Hepatocyte (in vitro differentiated cells): ENCODE data around the gene KATNIP. TPM values are rescaled to one million over a fixed set of nuclear protein-coding genes. Genes with fewer than 3 reads are reported as not detected.

Source experiments
- DNase-seq: peaks from one replicate; pipeline ENCODE4 v3.0.0-alpha.2; 2016; ENCODE audit warnings: low spot score
- H2AFZ ChIP-seq: fragments of 200-600 bp; sonication (generic); 2 replicates; pipeline ENCODE4 v1.6.0; 2016; ENCODE audit warnings: antibody characterized with exemption, mild to moderate bottlenecking
- H3K27ac ChIP-seq: fragments of 200-600 bp; sonication (generic); 2 replicates; pipeline ENCODE4 v1.5.1; 2016; ENCODE audit warnings: mild to moderate bottlenecking
- H3K27me3 ChIP-seq: fragments of 200-600 bp; sonication (generic); 2 replicates; pipeline ENCODE4 v1.6.1; 2016
- H3K36me3 ChIP-seq: fragments of 200-600 bp; sonication (generic); replicated peaks from 2 replicates; pipeline ENCODE4 v1.5.1; 2016; ENCODE audit warnings: low read depth; ENCODE audit not compliant: insufficient read depth
- H3K4me1 ChIP-seq: fragments of 200-600 bp; sonication (generic); 2 replicates; pipeline ENCODE4 v1.5.1; 2016; ENCODE audit warnings: mild to moderate bottlenecking, moderate library complexity; ENCODE audit not compliant: insufficient read depth
- H3K4me2 ChIP-seq: fragments of 200-600 bp; sonication (generic); 2 replicates; pipeline ENCODE4 v1.6.0; 2016
- H3K4me3 ChIP-seq: fragments of 200-600 bp; sonication (generic); 2 replicates; pipeline ENCODE4 v1.5.1; 2016; ENCODE audit warnings: mild to moderate bottlenecking
- H3K79me2 ChIP-seq: fragments of 200-600 bp; sonication (generic); 2 replicates; pipeline ENCODE4 v1.6.0; 2017; ENCODE audit warnings: mild to moderate bottlenecking
- H3K9me2 ChIP-seq: fragments of 200-600 bp; sonication (generic); replicated peaks from 2 replicates; pipeline ENCODE4 v1.6.0; 2017; ENCODE audit warnings: mild to moderate bottlenecking; ENCODE audit not compliant: insufficient read depth
- H3K9me3 ChIP-seq: fragments of 200-600 bp; sonication (generic); 2 replicates; pipeline ENCODE4 v1.5.1; 2016; ENCODE audit warnings: low read depth, mild to moderate bottlenecking
- H4K20me1 ChIP-seq: fragments of 200-600 bp; sonication (generic); 2 replicates; pipeline ENCODE4 v1.6.0; 2016; ENCODE audit warnings: mild to moderate bottlenecking; ENCODE audit not compliant: insufficient read depth, poor library complexity, severe bottlenecking
- EZH2 ChIP-seq: fragments of 200-600 bp; sonication (generic); IDR thresholded peaks from 2 replicates; pipeline ENCODE4 v1.6.1; 2016; ENCODE audit warnings: antibody characterized with exemption, mild to moderate bottlenecking, borderline replicate concordance
- EZH2phosphoT487 ChIP-seq: fragments of 200-600 bp; sonication (generic); IDR thresholded peaks from one replicate; pipeline ENCODE4 v1.6.1; 2018; ENCODE audit warnings: antibody characterized with exemption, mild to moderate bottlenecking, low read depth, moderate library complexity; ENCODE audit not compliant: unreplicated experiment, severe bottlenecking
- WGBS: methylation state at CpG from one replicate; pipeline ENCODE4 v1.1.6; 2016; ENCODE audit warnings: low lambda C conversion rate; ENCODE audit errors: missing lambda C conversion rate; 5-methylcytosine and 5-hydroxymethylcytosine counted together
- polyA plus RNA-seq: library from polyadenylated mRNA; unstranded; fragments of >200 nt; fragmentation: Nextera tagmentation; extraction: Ambion mirVana; gene quantifications from 2 replicates; pipeline ENCODE4 v1.2.1, GENCODE V29; 2016
- total RNA-seq: library from RNA; depleted of rRNA; stranded (reverse); fragments of >200 nt; gene quantifications from 2 replicates; pipeline ENCODE4 v1.2.3, GENCODE V29; 2014
- TF ChIP-seq, protein P1 (sequence below): fragments of 200-600 bp; sonication (generic); IDR thresholded peaks from 2 replicates; pipeline ENCODE4 v1.5.1; 2016; ENCODE audit warnings: antibody characterized with exemption, mild to moderate bottlenecking; ENCODE audit not compliant: poor library complexity

The KATNIP gene
- total and polyA plus RNA-seq, 2 experiments from 2014 or later, result 7.1 to 15.6 TPM

DNA sequence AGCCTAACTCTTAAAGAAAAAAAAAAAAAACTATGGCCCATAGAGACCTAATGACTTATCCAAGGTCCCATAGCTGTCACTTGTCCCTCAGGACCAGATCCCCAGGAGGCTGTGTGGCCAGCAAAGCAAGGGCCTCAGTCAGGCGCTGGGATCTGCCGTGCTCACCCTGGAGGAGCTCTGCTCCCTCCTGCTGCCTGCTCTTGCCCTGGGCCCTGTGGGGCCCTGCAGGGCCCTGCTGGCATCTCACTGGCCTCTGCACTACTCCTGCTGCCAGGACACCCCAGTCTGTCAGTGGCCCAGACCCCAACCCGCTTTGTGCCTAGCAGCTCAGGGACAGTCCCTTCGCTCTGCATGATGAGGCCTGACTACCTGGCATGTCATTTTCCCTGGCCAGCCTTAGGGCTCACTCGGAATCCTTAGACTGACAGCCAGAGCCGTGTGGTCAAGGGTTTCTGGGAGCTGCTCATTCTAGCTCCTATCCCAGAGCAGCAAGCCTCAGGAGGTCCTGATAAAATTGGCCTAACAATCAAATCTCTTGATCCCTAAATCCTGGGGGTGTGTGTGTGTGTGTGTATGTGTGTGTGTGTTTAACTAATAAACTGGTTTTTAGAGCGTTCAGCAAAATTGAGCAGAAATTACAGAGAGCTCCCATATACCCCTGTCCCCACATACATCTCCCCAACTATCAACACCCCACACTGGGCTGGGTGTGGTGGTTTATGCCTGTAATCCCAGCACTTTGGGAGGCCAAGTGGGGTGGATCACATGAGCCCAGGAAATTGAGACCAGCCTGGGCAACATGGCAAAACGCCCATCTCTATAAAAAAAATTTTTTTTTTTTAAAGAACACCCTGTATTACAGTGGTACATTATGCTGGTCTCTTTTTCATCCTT lies 21.7 kb downstream of the KATNIP start:
- peaks cover 11% of the 10 kb centered on the region for H3K4me1 ChIP-seq
- no peaks in the 10 kb centered on the region for H3K9me2 ChIP-seq
- H3K9me3 ChIP-seq, result no peaks in the 10 kb centered on the region
- H3K27me3 ChIP-seq, result no peaks in the 10 kb centered on the region
- 78% methylated on average over 8 of the region's 8 CpGs for WGBS
- H3K4me3 ChIP-seq, result no peak overlapping the region
- H3K27ac ChIP-seq, result no peak overlapping the region
- TF ChIP-seq EZH2 (no peak), EZH2phosphoT487 (no peak)
- TF ChIP-seq, protein P1, sequence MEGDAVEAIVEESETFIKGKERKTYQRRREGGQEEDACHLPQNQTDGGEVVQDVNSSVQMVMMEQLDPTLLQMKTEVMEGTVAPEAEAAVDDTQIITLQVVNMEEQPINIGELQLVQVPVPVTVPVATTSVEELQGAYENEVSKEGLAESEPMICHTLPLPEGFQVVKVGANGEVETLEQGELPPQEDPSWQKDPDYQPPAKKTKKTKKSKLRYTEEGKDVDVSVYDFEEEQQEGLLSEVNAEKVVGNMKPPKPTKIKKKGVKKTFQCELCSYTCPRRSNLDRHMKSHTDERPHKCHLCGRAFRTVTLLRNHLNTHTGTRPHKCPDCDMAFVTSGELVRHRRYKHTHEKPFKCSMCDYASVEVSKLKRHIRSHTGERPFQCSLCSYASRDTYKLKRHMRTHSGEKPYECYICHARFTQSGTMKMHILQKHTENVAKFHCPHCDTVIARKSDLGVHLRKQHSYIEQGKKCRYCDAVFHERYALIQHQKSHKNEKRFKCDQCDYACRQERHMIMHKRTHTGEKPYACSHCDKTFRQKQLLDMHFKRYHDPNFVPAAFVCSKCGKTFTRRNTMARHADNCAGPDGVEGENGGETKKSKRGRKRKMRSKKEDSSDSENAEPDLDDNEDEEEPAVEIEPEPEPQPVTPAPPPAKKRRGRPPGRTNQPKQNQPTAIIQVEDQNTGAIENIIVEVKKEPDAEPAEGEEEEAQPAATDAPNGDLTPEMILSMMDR, result no peak
- DNase-seq, result no peak
- H3K36me3 ChIP-seq, result no peaks in the 10 kb centered on the region
- no peak overlapping the region for H3K4me2 ChIP-seq
- no peak overlapping the region for H2AFZ ChIP-seq
- H4K20me1 ChIP-seq, result no peaks in the 10 kb centered on the region
- no peaks in the 10 kb centered on the region for H3K79me2 ChIP-seq

DNA sequence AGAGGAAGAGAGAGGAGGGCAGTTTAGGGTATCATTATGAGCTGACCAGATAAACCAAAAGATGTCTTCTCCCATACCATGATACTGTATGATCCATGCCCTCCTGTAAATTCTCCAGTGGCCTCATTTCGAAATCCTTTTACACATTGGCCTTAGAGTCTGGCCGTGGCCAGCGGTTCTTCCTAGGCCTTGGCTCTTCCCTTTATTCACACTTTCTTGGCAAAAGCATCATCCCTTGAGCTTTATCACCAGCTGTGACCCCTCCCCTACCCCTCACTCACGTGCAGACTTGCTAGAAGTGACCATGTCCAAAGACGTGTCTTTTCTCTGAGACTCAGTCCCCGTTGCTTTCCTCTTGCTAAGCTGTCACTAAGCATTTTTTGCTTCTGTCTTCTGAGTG lies 22.8 kb downstream of the KATNIP start:
- H3K79me2 ChIP-seq, result no peaks in the 10 kb centered on the region
- no peak overlapping the region for H3K27ac ChIP-seq
- H3K4me3 ChIP-seq, result no peak overlapping the region
- peaks cover 11% of the 10 kb centered on the region for H3K4me1 ChIP-seq
- H3K9me2 ChIP-seq, result no peaks in the 10 kb centered on the region
- WGBS, result 89% methylated on average over 6 of the region's 6 CpGs
- H3K27me3 ChIP-seq, result no peaks in the 10 kb centered on the region
- DNase-seq, result no peak
- no peaks in the 10 kb centered on the region for H4K20me1 ChIP-seq
- no peaks in the 10 kb centered on the region for H3K36me3 ChIP-seq
- TF ChIP-seq EZH2phosphoT487 (no peak), EZH2 (no peak)
- TF ChIP-seq, protein P1, result no peak
- no peak overlapping the region for H2AFZ ChIP-seq
- no peak overlapping the region for H3K4me2 ChIP-seq
- no peaks in the 10 kb centered on the region for H3K9me3 ChIP-seq

DNA sequence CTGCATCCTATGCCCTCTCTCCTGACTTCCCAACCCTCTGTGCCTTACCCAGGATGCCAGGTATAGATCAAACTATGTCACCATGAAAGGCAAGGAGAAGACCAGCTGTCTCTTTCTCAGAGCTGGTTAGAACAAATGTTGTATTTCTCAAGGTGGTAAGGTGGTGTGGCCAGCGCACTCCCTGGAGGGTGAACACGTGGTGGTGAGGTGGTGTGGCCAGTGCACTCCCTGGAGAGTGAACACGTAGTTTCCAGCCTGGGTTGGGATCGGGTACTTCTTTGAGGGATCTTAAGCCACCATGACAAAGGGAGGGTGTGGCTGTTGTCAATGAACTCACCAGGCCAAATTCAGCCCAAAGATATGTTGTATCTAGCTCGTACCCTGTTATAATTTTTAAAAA lies 26.8 kb downstream of the KATNIP start:
- no peaks in the 10 kb centered on the region for H3K27me3 ChIP-seq
- H3K27ac ChIP-seq, result no peak overlapping the region
- TF ChIP-seq, protein P1, result no peak
- TF ChIP-seq EZH2, result no peak
- no peak for TF ChIP-seq EZH2phosphoT487
- H3K9me2 ChIP-seq, result no peaks in the 10 kb centered on the region
- H3K79me2 ChIP-seq, result no peaks in the 10 kb centered on the region
- no peak for DNase-seq
- no peak overlapping the region for H3K4me3 ChIP-seq
- H3K9me3 ChIP-seq, result no peaks in the 10 kb centered on the region
- no peak overlapping the region for H2AFZ ChIP-seq
- WGBS, result 85% methylated on average over 5 of the region's 5 CpGs
- H3K4me1 ChIP-seq, result peaks cover 22% of the 10 kb centered on the region
- no peak overlapping the region for H3K4me2 ChIP-seq
- H4K20me1 ChIP-seq, result no peaks in the 10 kb centered on the region
- H3K36me3 ChIP-seq, result no peaks in the 10 kb centered on the region
